Measurements from ENCODE around the gene RGS3.

The RGS3 gene

DNA sequence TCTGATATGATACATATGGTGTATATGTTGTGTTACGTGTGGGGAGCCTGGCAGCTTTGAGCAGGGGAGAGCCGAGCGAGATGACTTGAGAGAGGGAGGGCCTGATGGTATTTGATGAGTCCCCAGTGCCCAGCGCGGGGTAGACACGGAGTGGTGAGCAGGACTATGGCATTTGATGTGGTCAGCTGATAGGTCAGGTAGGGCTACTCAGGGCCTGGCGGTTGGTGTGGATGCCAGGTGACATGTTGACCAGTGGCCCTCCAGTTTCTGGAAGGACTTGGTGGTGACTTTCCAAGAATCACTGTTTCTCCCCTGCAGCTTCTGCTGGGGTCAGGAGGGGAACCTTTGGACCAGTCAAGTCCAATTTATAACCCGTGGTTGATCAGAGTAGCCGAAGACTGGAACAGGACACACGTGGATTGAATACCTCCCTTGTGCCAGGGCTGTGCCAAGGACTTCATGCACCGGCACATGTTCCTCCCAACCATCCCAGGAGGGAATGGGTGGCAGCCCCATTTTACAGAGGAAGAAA lies 148.8 kb downstream of the RGS3 start:
- Histone ChIP-seq H3K27me3 (ENCODE audit: control insufficient read depth in 1 of 2, insufficient read depth in 1 of 2, low read length in 2 of 2) (no peaks in the 10 kb centered on the region), H3K4me1 (ENCODE audit: control insufficient read depth, insufficient read depth, low read depth, low read length) (peaks cover 29% of the 10 kb centered on the region), H2BK12ac (ENCODE audit: low read length in 2 of 2) (peak overlapping the region; percentile 37 to 59), H4K91ac (ENCODE audit: low read length) (peak overlapping the region; percentile 8), H3K27ac (ENCODE audit: low read length, poor library complexity, severe bottlenecking) (no peak overlapping the region), H3K18ac (ENCODE audit: low read depth in 1 of 2, low read length in 2 of 2) (no peak overlapping the region), H2AFZ (ENCODE audit: low read depth, low read length) (no peak overlapping the region), H2AK5ac (ENCODE audit: low read length, severe bottlenecking) (no peak overlapping the region), H3K14ac (ENCODE audit: low read length in 2 of 2) (no peak overlapping the region), H2BK15ac (ENCODE audit: low read depth, poor library complexity, severe bottlenecking) (peak overlapping the region; percentile 1), H2BK5ac (ENCODE audit: low read depth, low read length, poor library complexity, severe bottlenecking) (no peak overlapping the region), H3K4ac (ENCODE audit: low read depth in 1 of 2, low read length in 2 of 2) (no peak overlapping the region), H3K4me2 (ENCODE audit: low read length, poor library complexity, severe bottlenecking) (no peak overlapping the region), H3K9me3 (ENCODE audit: control insufficient read depth, low read length) (no peaks in the 10 kb centered on the region), H3K4me3 (ENCODE audit: insufficient read depth in 1 of 2, low read depth in 1 of 2, low read length in 2 of 2) (no peak overlapping the region), H4K8ac (ENCODE audit: low read length) (no peak overlapping the region), H3K9ac (ENCODE audit: low read length) (no peak overlapping the region), H2BK120ac (ENCODE audit: low read depth, low read length) (no peak overlapping the region), H3K23ac (ENCODE audit: low read length in 2 of 2) (no peak overlapping the region), H3K79me1 (replicated peaks; ENCODE audit: low read length, poor library complexity, severe bottlenecking) (no peaks in the 10 kb centered on the region), H3K36me3 (ENCODE audit: control insufficient read depth in 1 of 2, insufficient read depth in 2 of 2, low read depth in 1 of 2, low read length in 2 of 2) (no peaks in the 10 kb centered on the region)
- WGBS, result 83% methylated on average over 10 of the region's 11 CpGs
- DNase-seq, result no peak

DNA sequence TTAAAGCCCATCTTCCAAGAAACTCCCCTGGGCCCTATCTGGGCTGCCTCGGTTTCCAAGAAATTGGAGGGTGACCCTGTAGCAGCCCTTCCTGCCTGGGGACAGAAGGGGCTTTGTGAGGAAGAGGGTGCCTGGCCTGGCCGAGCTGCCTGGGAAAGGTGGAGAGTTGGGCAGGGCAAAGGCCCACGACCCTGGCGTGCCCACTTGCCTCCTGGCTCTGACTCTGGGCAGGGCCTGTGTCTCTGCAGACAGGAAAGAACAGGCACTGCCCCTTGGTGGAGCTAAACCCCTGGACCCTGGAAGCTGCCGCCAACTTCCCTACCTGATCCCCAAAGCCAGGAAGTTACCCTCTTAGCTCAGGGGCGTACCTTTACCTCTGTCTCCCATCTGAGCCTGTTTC lies 149.3 kb downstream of the RGS3 start:
- Histone ChIP-seq H2BK5ac (ENCODE audit: low read depth, low read length, poor library complexity, severe bottlenecking) (no peak overlapping the region), H3K9me3 (ENCODE audit: control insufficient read depth, low read length) (no peaks in the 10 kb centered on the region), H3K18ac (ENCODE audit: low read depth in 1 of 2, low read length in 2 of 2) (no peak overlapping the region), H3K14ac (ENCODE audit: low read length in 2 of 2) (no peak overlapping the region), H2AFZ (ENCODE audit: low read depth, low read length) (no peak overlapping the region), H3K4ac (ENCODE audit: low read depth in 1 of 2, low read length in 2 of 2) (no peak overlapping the region), H3K79me1 (replicated peaks; ENCODE audit: low read length, poor library complexity, severe bottlenecking) (no peaks in the 10 kb centered on the region), H2BK120ac (ENCODE audit: low read depth, low read length) (no peak overlapping the region), H4K91ac (ENCODE audit: low read length) (no peak overlapping the region), H4K8ac (ENCODE audit: low read length) (no peak overlapping the region), H2BK12ac (ENCODE audit: low read length in 2 of 2) (peak overlapping the region in 1 of 2 experiments; percentile 51), H3K27ac (ENCODE audit: low read length, poor library complexity, severe bottlenecking) (no peak overlapping the region), H2BK15ac (ENCODE audit: low read depth, poor library complexity, severe bottlenecking) (peak overlapping the region; percentile 26), H2AK5ac (ENCODE audit: low read length, severe bottlenecking) (no peak overlapping the region), H3K4me2 (ENCODE audit: low read length, poor library complexity, severe bottlenecking) (no peak overlapping the region), H3K27me3 (ENCODE audit: control insufficient read depth in 1 of 2, insufficient read depth in 1 of 2, low read length in 2 of 2) (no peaks in the 10 kb centered on the region), H3K23ac (ENCODE audit: low read length in 2 of 2) (no peak overlapping the region), H3K4me3 (ENCODE audit: insufficient read depth in 1 of 2, low read depth in 1 of 2, low read length in 2 of 2) (no peak overlapping the region), H3K4me1 (ENCODE audit: control insufficient read depth, insufficient read depth, low read depth, low read length) (peaks cover 29% of the 10 kb centered on the region), H3K9ac (ENCODE audit: low read length) (no peak overlapping the region), H3K36me3 (ENCODE audit: control insufficient read depth in 1 of 2, insufficient read depth in 2 of 2, low read depth in 1 of 2, low read length in 2 of 2) (no peaks in the 10 kb centered on the region)
- DNase-seq, result no peak
- WGBS, result 89% methylated on average over 6 of the region's 6 CpGs

DNA sequence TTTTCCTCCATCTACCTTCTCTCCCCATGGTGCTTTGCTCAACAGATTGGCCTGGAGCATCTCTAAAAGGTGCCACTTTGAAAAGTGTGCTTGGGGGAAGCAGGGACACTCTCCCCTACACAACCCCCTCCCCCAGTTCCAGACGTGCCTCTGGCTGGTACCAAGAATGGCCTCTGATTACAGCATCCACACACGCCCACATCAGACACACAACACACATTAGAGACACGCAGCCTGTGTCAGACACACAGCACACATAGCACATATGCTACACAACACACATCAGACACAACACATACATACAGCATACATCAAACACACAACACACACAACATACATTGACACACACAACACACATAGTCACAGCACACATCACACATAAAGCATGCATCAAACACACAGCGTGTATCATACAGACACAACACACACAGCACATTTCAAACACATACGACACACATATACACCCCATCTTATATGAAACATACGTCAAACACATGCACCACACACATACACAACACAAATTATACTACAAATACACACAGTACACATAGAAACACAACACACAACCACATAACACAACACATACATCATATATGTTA lies 150.4 kb downstream of the RGS3 start:
- H3K4me3 ChIP-seq (ENCODE audit: insufficient read depth in 1 of 2, low read depth in 1 of 2, low read length in 2 of 2), result peak overlapping the region in 1 of 2 experiments; percentile 56
- no peak overlapping the region for H2BK12ac ChIP-seq (ENCODE audit: low read length in 2 of 2)
- H3K79me1 ChIP-seq (replicated peaks; ENCODE audit: low read length, poor library complexity, severe bottlenecking), result no peaks in the 10 kb centered on the region
- H2BK120ac ChIP-seq (ENCODE audit: low read depth, low read length), result no peak overlapping the region
- no peak overlapping the region for H2BK15ac ChIP-seq (ENCODE audit: low read depth, poor library complexity, severe bottlenecking)
- no peak overlapping the region for H3K23ac ChIP-seq (ENCODE audit: low read length in 2 of 2)
- no peaks in the 10 kb centered on the region for H3K9me3 ChIP-seq (ENCODE audit: control insufficient read depth, low read length)
- no peak overlapping the region for H4K8ac ChIP-seq (ENCODE audit: low read length)
- H3K4ac ChIP-seq (ENCODE audit: low read depth in 1 of 2, low read length in 2 of 2), result no peak overlapping the region
- no peak overlapping the region for H2AFZ ChIP-seq (ENCODE audit: low read depth, low read length)
- H2BK5ac ChIP-seq (ENCODE audit: low read depth, low read length, poor library complexity, severe bottlenecking), result no peak overlapping the region
- no peak overlapping the region for H3K27ac ChIP-seq (ENCODE audit: low read length, poor library complexity, severe bottlenecking)
- no peak overlapping the region for H3K18ac ChIP-seq (ENCODE audit: low read depth in 1 of 2, low read length in 2 of 2)
- WGBS, result 91% methylated on average over 6 of the region's 6 CpGs
- no peak overlapping the region for H2AK5ac ChIP-seq (ENCODE audit: low read length, severe bottlenecking)
- peak overlapping the region; percentile 78 for H3K9ac ChIP-seq (ENCODE audit: low read length)
- DNase-seq, result no peak
- H3K4me1 ChIP-seq (ENCODE audit: control insufficient read depth, insufficient read depth, low read depth, low read length), result peaks cover 29% of the 10 kb centered on the region
- H3K14ac ChIP-seq (ENCODE audit: low read length in 2 of 2), result no peak overlapping the region
- H3K27me3 ChIP-seq (ENCODE audit: control insufficient read depth in 1 of 2, insufficient read depth in 1 of 2, low read length in 2 of 2), result no peaks in the 10 kb centered on the region
- H3K4me2 ChIP-seq (ENCODE audit: low read length, poor library complexity, severe bottlenecking), result no peak overlapping the region
- H4K91ac ChIP-seq (ENCODE audit: low read length), result peak overlapping the region; percentile 25
- H3K36me3 ChIP-seq (ENCODE audit: control insufficient read depth in 1 of 2, insufficient read depth in 2 of 2, low read depth in 1 of 2, low read length in 2 of 2), result no peaks in the 10 kb centered on the region

DNA sequence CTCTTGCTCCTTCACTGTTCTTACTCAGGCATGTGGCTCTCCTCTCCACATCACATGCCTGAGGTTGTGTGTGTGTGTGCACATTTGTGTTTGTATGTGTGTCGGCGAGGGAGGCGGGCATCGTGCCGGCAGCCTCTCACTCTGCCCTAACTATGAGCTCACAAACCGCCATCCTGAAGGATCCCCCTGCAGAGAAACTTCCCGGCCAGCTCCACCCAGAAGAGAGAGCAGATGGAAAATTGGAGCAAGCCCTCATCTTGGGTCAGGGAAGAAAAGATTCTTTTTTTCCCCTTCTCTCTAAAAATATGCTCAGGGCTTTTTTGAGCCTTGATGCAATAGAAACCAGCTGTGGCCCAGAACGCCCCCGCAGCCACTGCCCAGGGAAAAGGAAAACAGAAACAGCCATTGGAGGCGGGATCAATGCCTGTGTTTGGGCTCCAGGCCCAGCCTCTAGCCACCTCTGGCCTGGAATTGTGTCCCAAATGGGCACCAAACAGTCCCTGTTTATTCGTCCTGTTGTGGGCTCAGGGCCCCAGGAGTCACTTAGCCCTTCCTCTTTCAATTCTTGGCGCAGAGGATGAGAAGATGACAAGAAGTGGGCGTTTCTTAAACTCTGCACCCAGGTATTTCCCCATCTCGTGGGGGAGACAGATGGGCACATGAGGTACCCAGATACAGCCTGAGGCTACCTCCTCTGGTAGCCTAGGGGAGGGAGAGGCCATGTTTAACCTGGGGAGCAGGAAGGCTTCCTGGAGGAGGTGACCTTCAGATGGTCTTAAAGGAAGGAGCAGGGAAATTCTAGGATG lies 151.5 kb downstream of the RGS3 start:
- H3K9me3 ChIP-seq (ENCODE audit: control insufficient read depth, low read length), result no peaks in the 10 kb centered on the region
- H3K9ac ChIP-seq (ENCODE audit: low read length), result peak overlapping the region; percentile 78
- peak overlapping the region in 1 of 2 experiments; percentile 83 for H3K23ac ChIP-seq (ENCODE audit: low read length in 2 of 2)
- peak overlapping the region; percentile 80 for H2AK5ac ChIP-seq (ENCODE audit: low read length, severe bottlenecking)
- no peak overlapping the region for H2BK120ac ChIP-seq (ENCODE audit: low read depth, low read length)
- H3K27me3 ChIP-seq (ENCODE audit: control insufficient read depth in 1 of 2, insufficient read depth in 1 of 2, low read length in 2 of 2), result no peaks in the 10 kb centered on the region
- H2AFZ ChIP-seq (ENCODE audit: low read depth, low read length), result peak overlapping the region; percentile 36
- H3K36me3 ChIP-seq (ENCODE audit: control insufficient read depth in 1 of 2, insufficient read depth in 2 of 2, low read depth in 1 of 2, low read length in 2 of 2), result no peaks in the 10 kb centered on the region
- no peak overlapping the region for H3K4me2 ChIP-seq (ENCODE audit: low read length, poor library complexity, severe bottlenecking)
- H3K14ac ChIP-seq (ENCODE audit: low read length in 2 of 2), result no peak overlapping the region
- H3K79me1 ChIP-seq (replicated peaks; ENCODE audit: low read length, poor library complexity, severe bottlenecking), result peaks cover 7% of the 10 kb centered on the region
- H2BK5ac ChIP-seq (ENCODE audit: low read depth, low read length, poor library complexity, severe bottlenecking), result no peak overlapping the region
- peak overlapping the region; percentile 74 for H4K8ac ChIP-seq (ENCODE audit: low read length)
- peak overlapping the region in 1 of 2 experiments; percentile 56 for H3K4me3 ChIP-seq (ENCODE audit: insufficient read depth in 1 of 2, low read depth in 1 of 2, low read length in 2 of 2)
- peaks cover 31% of the 10 kb centered on the region for H3K4me1 ChIP-seq (ENCODE audit: control insufficient read depth, insufficient read depth, low read depth, low read length)
- H3K18ac ChIP-seq (ENCODE audit: low read depth in 1 of 2, low read length in 2 of 2), result peak overlapping the region in 1 of 2 experiments; percentile 67
- peak overlapping the region in 1 of 2 experiments; percentile 47 for H3K4ac ChIP-seq (ENCODE audit: low read depth in 1 of 2, low read length in 2 of 2)
- WGBS, result 83% methylated on average over 11 of the region's 14 CpGs
- peak overlapping the region; percentile 55 for H4K91ac ChIP-seq (ENCODE audit: low read length)
- H2BK15ac ChIP-seq (ENCODE audit: low read depth, poor library complexity, severe bottlenecking), result peak overlapping the region; percentile 15
- no peak overlapping the region for H3K27ac ChIP-seq (ENCODE audit: low read length, poor library complexity, severe bottlenecking)
- H2BK12ac ChIP-seq (ENCODE audit: low read length in 2 of 2), result peak overlapping the region in 1 of 2 experiments; percentile 90
- peak; percentile 65 for DNase-seq

Data from mesenchymal stem cell (in vitro differentiated cells and primary cell).